ENCODE measurements around the gene EBF3. TPM values are rescaled to one million over a fixed set of nuclear protein-coding genes. Genes with fewer than 3 reads are reported as not detected.

The EBF3 gene
- total RNA-seq, 1 donor from 2014 or later = 0.26 TPM

- DNase-seq (ENCODE audit: low read depth) (no peak), FAIRE-seq (no peak)
- Histone ChIP-seq H3K36me3 (ENCODE audit: control insufficient read depth, insufficient read depth, low read length) (no peaks in the 10 kb centered on the region), H3K4me3 (ENCODE audit: low read depth, low read length) (no peak overlapping the region), H3K27me3 (ENCODE audit: control insufficient read depth, insufficient read depth, low read length) (no peaks in the 10 kb centered on the region)
- TF ChIP-seq, protein P1, sequence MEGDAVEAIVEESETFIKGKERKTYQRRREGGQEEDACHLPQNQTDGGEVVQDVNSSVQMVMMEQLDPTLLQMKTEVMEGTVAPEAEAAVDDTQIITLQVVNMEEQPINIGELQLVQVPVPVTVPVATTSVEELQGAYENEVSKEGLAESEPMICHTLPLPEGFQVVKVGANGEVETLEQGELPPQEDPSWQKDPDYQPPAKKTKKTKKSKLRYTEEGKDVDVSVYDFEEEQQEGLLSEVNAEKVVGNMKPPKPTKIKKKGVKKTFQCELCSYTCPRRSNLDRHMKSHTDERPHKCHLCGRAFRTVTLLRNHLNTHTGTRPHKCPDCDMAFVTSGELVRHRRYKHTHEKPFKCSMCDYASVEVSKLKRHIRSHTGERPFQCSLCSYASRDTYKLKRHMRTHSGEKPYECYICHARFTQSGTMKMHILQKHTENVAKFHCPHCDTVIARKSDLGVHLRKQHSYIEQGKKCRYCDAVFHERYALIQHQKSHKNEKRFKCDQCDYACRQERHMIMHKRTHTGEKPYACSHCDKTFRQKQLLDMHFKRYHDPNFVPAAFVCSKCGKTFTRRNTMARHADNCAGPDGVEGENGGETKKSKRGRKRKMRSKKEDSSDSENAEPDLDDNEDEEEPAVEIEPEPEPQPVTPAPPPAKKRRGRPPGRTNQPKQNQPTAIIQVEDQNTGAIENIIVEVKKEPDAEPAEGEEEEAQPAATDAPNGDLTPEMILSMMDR (IDR thresholded peaks at IDR 0.05; ENCODE audit: insufficient read depth, low read length, severe bottlenecking) = no peak
These were observed 71.5 kb downstream of the EBF3 start for GRCh38 chr10:129892548-129893052.

DNA sequence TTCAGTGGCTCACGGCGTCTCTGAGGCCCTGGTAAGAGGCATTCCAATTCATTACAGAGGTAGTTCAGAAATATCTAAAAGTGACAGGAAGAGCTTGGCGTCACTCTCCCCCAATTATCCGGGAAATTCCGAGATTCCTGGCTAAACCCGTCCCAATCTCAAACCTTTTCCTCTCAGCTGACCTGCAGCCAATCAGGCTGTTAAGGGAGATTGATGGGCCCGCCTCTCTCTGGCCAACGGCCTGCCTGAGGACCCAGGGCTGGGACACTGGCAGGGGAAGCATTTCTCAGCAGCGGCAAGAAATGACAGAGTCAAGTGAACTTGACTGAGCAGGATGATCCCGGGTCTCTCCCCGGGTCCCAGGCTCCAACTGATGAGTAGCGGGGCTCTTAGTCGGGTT is 72.3 kb downstream of the EBF3 start:
- no peak overlapping the region for H3K4me3 ChIP-seq (ENCODE audit: low read depth, low read length)
- FAIRE-seq (no peak), DNase-seq (ENCODE audit: low read depth) (no peak)
- no peaks in the 10 kb centered on the region for H3K27me3 ChIP-seq (ENCODE audit: control insufficient read depth, insufficient read depth, low read length)
- TF ChIP-seq, protein P1 (IDR thresholded peaks at IDR 0.05; ENCODE audit: insufficient read depth, low read length, severe bottlenecking) = no peak
- H3K36me3 ChIP-seq (ENCODE audit: control insufficient read depth, insufficient read depth, low read length) = no peaks in the 10 kb centered on the region

DNA sequence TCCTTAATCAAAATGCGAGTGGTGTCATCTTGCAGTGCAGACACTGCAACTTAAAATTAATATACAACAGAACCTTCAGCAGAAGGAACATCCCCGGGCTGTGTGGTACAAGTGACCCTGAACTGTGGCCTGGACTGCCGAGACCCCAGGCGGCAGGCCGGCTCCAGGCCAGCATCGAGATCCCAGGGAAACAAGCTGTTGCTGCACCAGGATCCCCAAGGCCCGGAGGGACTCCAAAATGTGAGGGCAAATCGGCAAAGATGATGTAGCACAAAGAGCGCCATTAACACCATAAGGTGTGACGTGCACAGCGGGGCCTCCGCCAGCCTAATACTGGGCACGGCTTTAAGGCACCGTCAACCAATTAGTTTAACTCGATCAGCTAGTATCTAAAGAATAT is 73.9 kb downstream of the EBF3 start:
- TF ChIP-seq, protein P1 (IDR thresholded peaks at IDR 0.05; ENCODE audit: insufficient read depth, low read length, severe bottlenecking) = no peak
- FAIRE-seq (no peak), DNase-seq (ENCODE audit: low read depth) (no peak)
- no peaks in the 10 kb centered on the region for H3K27me3 ChIP-seq (ENCODE audit: control insufficient read depth, insufficient read depth, low read length)
- no peak overlapping the region for H3K4me3 ChIP-seq (ENCODE audit: low read depth, low read length)
- H3K36me3 ChIP-seq (ENCODE audit: control insufficient read depth, insufficient read depth, low read length) = no peaks in the 10 kb centered on the region

- no peak for DNase-seq (ENCODE audit: low read depth)
- FAIRE-seq = no peak
- H3K36me3 ChIP-seq (ENCODE audit: control insufficient read depth, insufficient read depth, low read length) = no peaks in the 10 kb centered on the region
- H3K4me3 ChIP-seq (ENCODE audit: low read depth, low read length) = no peak overlapping the region
- TF ChIP-seq, protein P1 (IDR thresholded peaks at IDR 0.05; ENCODE audit: insufficient read depth, low read length, severe bottlenecking) = no peak
- H3K27me3 ChIP-seq (ENCODE audit: control insufficient read depth, insufficient read depth, low read length) = no peaks in the 10 kb centered on the region
These were observed 75.1 kb downstream of the EBF3 start for GRCh38 chr10:129888784-129889616.

GRCh38 chr10:129887986-129888783 is 75.9 kb downstream of the EBF3 start:
- Histone ChIP-seq H3K36me3 (ENCODE audit: control insufficient read depth, insufficient read depth, low read length) (no peaks in the 10 kb centered on the region), H3K27me3 (ENCODE audit: control insufficient read depth, insufficient read depth, low read length) (no peaks in the 10 kb centered on the region), H3K4me3 (ENCODE audit: low read depth, low read length) (no peak overlapping the region)
- TF ChIP-seq, protein P1 (IDR thresholded peaks at IDR 0.05; ENCODE audit: insufficient read depth, low read length, severe bottlenecking) = no peak
- no peak for FAIRE-seq
- no peak for DNase-seq (ENCODE audit: low read depth)

Data from bronchial epithelial cell (primary cell).